Endodermal cell (in vitro differentiated cells): ENCODE data around the gene INF2. TPM values are rescaled to one million over a fixed set of nuclear protein-coding genes. Genes with fewer than 3 reads are reported as not detected.

Source experiments
- DNase-seq: peaks from one replicate; pipeline ENCODE4 v3.0.0-alpha.2; 2017
- H3K27ac ChIP-seq: 2 replicates; pipeline ENCODE4 v1.5.1; 2013; ENCODE audit warnings: mild to moderate bottlenecking, low read depth, low read length, moderate library complexity
- H3K27me3 ChIP-seq: 2 replicates; pipeline ENCODE4 v1.6.1; 2013; ENCODE audit warnings: mild to moderate bottlenecking, low read length, moderate library complexity; ENCODE audit not compliant: insufficient read depth, control insufficient read depth, poor library complexity, severe bottlenecking
- H3K36me3 ChIP-seq: 2 replicates; pipeline ENCODE4 v1.7.0; 2013; ENCODE audit warnings: mild to moderate bottlenecking, low read length, moderate library complexity; ENCODE audit not compliant: control insufficient read depth, insufficient read depth
- H3K4me1 ChIP-seq: one replicate; pipeline ENCODE4 v1.7.0; 2013; ENCODE audit warnings: low read length; ENCODE audit not compliant: control insufficient read depth, insufficient read depth
- H3K4me3 ChIP-seq: 2 replicates; pipeline ENCODE4 v1.5.1; 2013; ENCODE audit warnings: mild to moderate bottlenecking, low read length, moderate library complexity
- H3K9ac ChIP-seq: 2 replicates; pipeline ENCODE4 v1.6.1; 2013; ENCODE audit warnings: mild to moderate bottlenecking, low read length, moderate library complexity; ENCODE audit not compliant: poor library complexity, severe bottlenecking; ENCODE audit errors: extremely low read depth
- H3K9me3 ChIP-seq: 2 replicates; pipeline ENCODE4 v1.6.1; 2013; ENCODE audit warnings: mild to moderate bottlenecking, low read length, moderate library complexity; ENCODE audit not compliant: control insufficient read depth
- H3K27ac Mint-ChIP-seq: 2 replicates; pipeline ENCODE4 v1.8.0; 2020; ENCODE audit warnings: mixed read lengths
- H3K27me3 Mint-ChIP-seq: 2 replicates; pipeline ENCODE4 v1.8.0; 2021; ENCODE audit warnings: mild to moderate bottlenecking, mixed read lengths; ENCODE audit not compliant: insufficient read depth
- H3K36me3 Mint-ChIP-seq: 2 replicates; pipeline ENCODE4 v1.8.0; 2020; ENCODE audit warnings: low read depth, mixed read lengths
- H3K4me1 Mint-ChIP-seq: 2 replicates; pipeline ENCODE4 v1.8.0; 2020; ENCODE audit warnings: mixed read lengths
- H3K4me3 Mint-ChIP-seq: 2 replicates; pipeline ENCODE4 v1.8.0; 2020; ENCODE audit warnings: mild to moderate bottlenecking, moderate library complexity, mixed read lengths
- H3K9me3 Mint-ChIP-seq: 2 replicates; pipeline ENCODE4 v1.8.0; 2020; ENCODE audit warnings: mild to moderate bottlenecking, mixed read lengths
- CTCF ChIP-seq: fragments of 200-600 bp; sonication (generic); conservative IDR thresholded peaks from 2 replicates; pipeline ENCODE4 v1.5.0; 2021; ENCODE audit warnings: antibody characterized with exemption, mild to moderate bottlenecking
- WGBS, 2 experiments: methylation state at CpG; one replicate each; pipeline versions ENCODE4 v1.1.5 to v1.1.7; 2013; ENCODE audit warnings: missing lambda C conversion rate in 2 of 2, mixed read lengths in 1 of 2; ENCODE audit not compliant: insufficient coverage in 1 of 2, insufficient read length in 1 of 2; 5-methylcytosine and 5-hydroxymethylcytosine counted together
- total RNA-seq, 2 donors: library from RNA; stranded (reverse); fragmentation: NEBNext Ultra II Directional in 1 of 2; extraction: Animal tissue kit (Norgen Biotek cat#: 25700) in 1 of 2; gene quantifications; 2 replicates in 1 of 2; 3 replicates in 1 of 2; pipeline ENCODE4 v1.2.1, GENCODE V29; 2021

Gene INF2
- total RNA-seq, 2 donors from 2014 or later, result 99.7 to 114 TPM

- H3K4me3 Mint-ChIP-seq, result peak overlapping the region; percentile 80
- DNase-seq, result no peak
- Histone ChIP-seq H3K9ac (peak overlapping the region; percentile 19), H3K4me3 (peak overlapping the region; percentile 78), H3K4me1 (no peaks in the 10 kb centered on the region), H3K9me3 (peaks cover 7% of the 10 kb centered on the region), H3K27me3 (no peaks in the 10 kb centered on the region), H3K36me3 (peaks cover 18% of the 10 kb centered on the region), H3K27ac (peak overlapping the region; percentile 74)
- no peak for TF ChIP-seq CTCF
- H3K27ac Mint-ChIP-seq, result peak overlapping the region; percentile 94
- H3K27me3 Mint-ChIP-seq, result peaks cover 3% of the 10 kb centered on the region
- H3K4me1 Mint-ChIP-seq, result peaks cover 8% of the 10 kb centered on the region
- H3K36me3 Mint-ChIP-seq, result peaks cover 17% of the 10 kb centered on the region
- 89 to 94% methylated on average over 45 to 80 of the region's 90 CpGs for WGBS, 2 experiments
- peaks cover 22% of the 10 kb centered on the region for H3K9me3 Mint-ChIP-seq
Observed at GRCh38 chr14:104751539-104752422, 62.4 kb downstream of the INF2 start.

DNA sequence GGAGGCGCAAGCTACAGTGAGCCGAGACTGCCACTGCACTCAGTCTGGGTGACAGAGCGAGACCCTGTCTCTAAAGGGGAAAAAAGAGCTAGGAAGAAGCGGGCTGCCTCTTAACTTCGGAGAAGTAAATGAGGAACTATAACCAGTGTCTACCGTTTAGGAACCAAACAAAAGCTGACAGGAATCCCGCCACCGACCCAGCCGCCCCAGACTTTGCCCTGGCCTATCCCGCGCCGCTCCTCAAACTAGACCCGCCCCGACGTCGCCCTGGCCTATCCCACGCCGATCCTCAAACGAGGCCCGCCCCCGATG, 63.0 kb downstream of the INF2 start:
- peaks cover 8% of the 10 kb centered on the region for H3K4me1 Mint-ChIP-seq
- H3K9me3 ChIP-seq, result peaks cover 7% of the 10 kb centered on the region
- peak overlapping the region; percentile 78 for H3K4me3 ChIP-seq
- no peak for DNase-seq
- H3K27ac Mint-ChIP-seq, result peak overlapping the region; percentile 94
- H3K27me3 Mint-ChIP-seq, result peaks cover 3% of the 10 kb centered on the region
- H3K9me3 Mint-ChIP-seq, result peaks cover 22% of the 10 kb centered on the region
- no peak for TF ChIP-seq CTCF
- WGBS, 2 experiments, result 11 to 14% methylated on average over 19 to 21 of the region's 21 CpGs
- H3K36me3 Mint-ChIP-seq, result peaks cover 22% of the 10 kb centered on the region
- no peaks in the 10 kb centered on the region for H3K27me3 ChIP-seq
- H3K36me3 ChIP-seq, result peaks cover 24% of the 10 kb centered on the region
- peak overlapping the region; percentile 19 for H3K9ac ChIP-seq
- no peaks in the 10 kb centered on the region for H3K4me1 ChIP-seq
- H3K4me3 Mint-ChIP-seq, result peak overlapping the region; percentile 80
- H3K27ac ChIP-seq, result peak overlapping the region; percentile 74

GRCh38 chr14:104752735-104753527, 63.5 kb downstream of the INF2 start, which contains the start of gene SIVA1:
SIVA1 (plus strand) TSS chr14:104753147; CDS start chr14:104753202, 55 bp downstream.
- no peaks in the 10 kb centered on the region for H3K4me1 ChIP-seq
- H3K36me3 ChIP-seq, result peaks cover 29% of the 10 kb centered on the region
- Mint-ChIP-seq H3K9me3 (peaks cover 22% of the 10 kb centered on the region), H3K27ac (peak within 1 kb of the TSS; percentile 94), H3K4me1 (peaks cover 8% of the 10 kb centered on the region), H3K27me3 (peaks cover 3% of the 10 kb centered on the region), H3K36me3 (peaks cover 22% of the 10 kb centered on the region), H3K4me3 (peak within 1 kb of the TSS; percentile 80)
- H3K27ac ChIP-seq, result peak within 1 kb of the TSS; percentile 87
- peak within 1 kb of the TSS; percentile 93 for H3K9ac ChIP-seq
- no peak for TF ChIP-seq CTCF
- peak within 1 kb of the TSS; percentile 89 for H3K4me3 ChIP-seq
- H3K9me3 ChIP-seq, result peaks cover 7% of the 10 kb centered on the region
- WGBS, 2 experiments, result 0% methylated on average over 57 to 95 of the region's 95 CpGs
- H3K27me3 ChIP-seq, result no peaks in the 10 kb centered on the region
- peak; percentile 100 for DNase-seq
